ENCODE measurements around the gene MSH4.
"Not testable (repeated sequence)": the region's sequence is repeated elsewhere in the genome, so short reads cannot be mapped to it uniquely, and the experiment has no call there.

Gene MSH4

GRCh38 chr1:75796376-75797272, at the start of gene MSH4:
TSS of gene MSH4 (plus strand) at chr1:75796882. CDS start at chr1:75796986, 104 bp downstream.
- DNase-seq: no peak

- not testable (repeated sequence) for DNase-seq
Observed at GRCh38 chr1:75757210-75757609, 39.5 kb upstream of the MSH4 start.

- not testable (repeated sequence) for DNase-seq
Observed at GRCh38 chr1:75758543-75758942, 38.1 kb upstream of the MSH4 start.

DNA sequence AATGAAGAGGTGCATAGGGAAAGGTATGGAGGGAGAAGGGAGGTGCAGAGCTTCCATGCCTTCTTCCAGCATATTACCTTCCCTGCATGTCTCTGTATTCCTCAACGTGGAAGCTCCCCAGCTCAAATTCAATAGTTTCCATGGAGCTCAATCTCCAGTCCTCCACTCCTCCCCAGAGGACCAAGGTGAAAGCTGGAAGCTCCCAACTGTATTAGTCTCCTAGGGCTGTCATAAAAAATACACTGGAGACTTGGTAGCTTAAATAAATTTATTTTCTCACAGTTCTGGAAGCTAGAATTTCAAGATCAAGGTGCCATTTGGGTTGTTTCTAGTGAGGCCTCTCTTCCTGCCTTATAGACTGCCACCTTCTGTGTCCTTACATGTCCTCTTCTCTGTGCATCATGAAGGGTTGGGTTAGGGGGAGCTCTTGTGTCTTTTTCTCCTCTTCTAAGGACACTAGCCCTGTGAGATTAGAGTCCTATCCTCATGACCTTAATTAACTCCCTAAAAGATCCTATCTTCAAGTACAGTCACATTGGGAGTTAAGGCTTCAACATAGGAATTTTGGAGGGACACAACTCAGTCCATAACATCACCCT, 32.5 kb upstream of the MSH4 start:
- DNase-seq: no peak

DNA sequence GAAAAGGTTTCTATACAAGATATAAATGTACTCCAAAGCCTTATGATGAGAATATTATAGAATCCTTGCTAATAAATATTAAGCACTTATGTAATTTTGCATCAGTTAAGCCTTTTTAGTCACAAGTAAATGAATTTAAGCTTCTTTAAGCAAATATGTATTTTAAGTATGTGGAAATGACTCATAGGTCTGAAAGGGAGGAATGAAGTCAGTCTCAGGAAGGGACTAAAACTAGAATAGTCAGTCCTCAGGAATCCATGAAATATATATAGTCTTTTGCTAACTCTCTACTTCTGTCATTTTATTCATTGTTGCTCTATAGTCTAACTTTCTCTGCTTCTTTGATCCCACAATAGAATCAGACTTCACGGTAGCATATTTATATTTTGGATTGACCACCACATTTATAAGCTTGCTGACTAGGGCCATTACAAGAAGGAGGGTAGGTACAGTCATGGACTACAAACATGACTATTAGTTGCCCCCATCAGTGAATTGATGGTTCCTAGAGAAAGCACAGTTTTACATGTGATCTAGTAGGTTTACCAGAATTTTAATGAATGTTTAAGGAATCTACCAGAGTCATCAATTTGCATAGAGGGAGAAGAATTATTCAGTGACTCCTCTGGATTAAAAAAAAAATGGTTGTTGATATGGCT, 30.9 kb upstream of the MSH4 start:
- no peak for DNase-seq

DNA sequence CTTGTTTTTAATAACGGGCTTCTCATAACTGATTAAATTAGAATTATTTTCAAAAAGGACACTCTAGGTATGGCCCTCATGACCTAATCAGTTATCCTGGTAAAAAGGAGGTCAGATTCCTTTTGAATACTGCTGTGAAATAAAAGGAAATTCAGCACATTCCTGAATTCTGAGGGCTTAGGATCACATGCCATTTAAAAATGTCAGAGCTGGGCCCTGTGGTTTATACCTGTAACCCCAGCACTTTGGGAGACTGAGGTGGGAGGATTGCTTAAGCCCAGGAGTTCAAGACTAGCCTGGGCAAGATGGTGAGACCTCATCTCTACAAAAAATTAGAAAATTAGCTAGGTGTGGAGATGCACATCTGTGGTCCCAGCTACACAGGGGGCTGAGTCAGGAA, 28.7 kb upstream of the MSH4 start:
- DNase-seq: no peak

GRCh38 chr1:75770761-75771160, 25.9 kb upstream of the MSH4 start:
- DNase-seq: no peak

DNA sequence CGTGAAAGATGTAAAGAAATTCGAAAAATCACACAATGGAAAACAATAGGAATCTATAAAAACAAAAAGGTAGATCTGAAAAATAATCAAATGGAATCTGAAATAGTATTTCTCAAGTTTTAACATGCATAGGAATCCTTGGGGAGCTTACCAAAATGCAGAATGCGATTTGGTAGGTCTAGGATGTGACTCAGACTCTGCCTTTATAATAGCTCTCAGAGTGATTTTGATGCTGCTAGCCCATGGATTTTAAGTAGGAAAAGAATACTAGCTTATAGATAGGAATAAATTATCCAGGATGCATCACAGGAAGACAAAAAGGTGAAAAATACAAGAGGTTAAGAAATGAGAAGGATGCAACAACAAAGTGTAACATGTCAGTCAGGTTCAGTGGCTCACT, 24.7 kb upstream of the MSH4 start:
- DNase-seq: no peak

- DNase-seq: not testable (repeated sequence)
Observed at GRCh38 chr1:75777812-75778211, 18.9 kb upstream of the MSH4 start.

GRCh38 chr1:75778694-75779093, 18.0 kb upstream of the MSH4 start:
- DNase-seq: not testable (repeated sequence)

DNA sequence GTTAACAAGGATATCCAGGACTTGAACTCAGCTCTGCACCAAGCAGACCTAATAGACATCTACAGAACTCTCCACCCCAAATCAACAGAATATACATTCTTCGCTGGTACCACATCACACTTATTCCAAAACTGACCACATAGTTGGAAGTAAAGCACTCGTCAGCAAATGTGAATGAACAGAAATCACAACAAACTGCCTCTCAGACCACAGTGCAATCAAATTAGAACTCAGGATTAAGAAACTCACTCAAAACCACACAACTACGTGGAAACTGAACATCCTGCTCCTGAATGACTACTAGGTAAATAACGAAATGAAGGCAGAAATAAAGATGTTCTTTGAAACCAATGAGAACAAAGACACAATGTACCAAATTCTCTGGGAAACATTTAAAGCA, 16.5 kb upstream of the MSH4 start:
- DNase-seq: not testable (repeated sequence)

DNA sequence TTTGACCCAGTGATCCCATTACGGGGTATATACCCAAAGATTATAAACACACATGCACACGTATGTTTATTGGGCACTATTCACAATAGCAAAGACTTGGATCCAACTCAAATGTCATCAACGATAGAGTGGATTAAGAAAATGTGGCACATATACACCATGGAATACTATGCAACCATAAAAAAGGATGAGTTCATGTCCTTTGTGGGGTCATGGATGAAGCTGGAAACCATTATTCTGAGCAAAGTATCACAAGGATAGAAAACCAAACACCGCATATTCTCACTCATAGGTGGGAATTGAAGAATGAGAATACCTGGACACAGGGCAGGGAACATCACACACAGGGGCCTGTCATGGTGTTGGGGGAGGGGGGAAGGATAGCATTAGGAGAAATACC, 12.8 kb upstream of the MSH4 start:
- not testable (repeated sequence) for DNase-seq

GRCh38 chr1:75785320-75785982, 11.2 kb upstream of the MSH4 start:
- no peak for DNase-seq

DNA sequence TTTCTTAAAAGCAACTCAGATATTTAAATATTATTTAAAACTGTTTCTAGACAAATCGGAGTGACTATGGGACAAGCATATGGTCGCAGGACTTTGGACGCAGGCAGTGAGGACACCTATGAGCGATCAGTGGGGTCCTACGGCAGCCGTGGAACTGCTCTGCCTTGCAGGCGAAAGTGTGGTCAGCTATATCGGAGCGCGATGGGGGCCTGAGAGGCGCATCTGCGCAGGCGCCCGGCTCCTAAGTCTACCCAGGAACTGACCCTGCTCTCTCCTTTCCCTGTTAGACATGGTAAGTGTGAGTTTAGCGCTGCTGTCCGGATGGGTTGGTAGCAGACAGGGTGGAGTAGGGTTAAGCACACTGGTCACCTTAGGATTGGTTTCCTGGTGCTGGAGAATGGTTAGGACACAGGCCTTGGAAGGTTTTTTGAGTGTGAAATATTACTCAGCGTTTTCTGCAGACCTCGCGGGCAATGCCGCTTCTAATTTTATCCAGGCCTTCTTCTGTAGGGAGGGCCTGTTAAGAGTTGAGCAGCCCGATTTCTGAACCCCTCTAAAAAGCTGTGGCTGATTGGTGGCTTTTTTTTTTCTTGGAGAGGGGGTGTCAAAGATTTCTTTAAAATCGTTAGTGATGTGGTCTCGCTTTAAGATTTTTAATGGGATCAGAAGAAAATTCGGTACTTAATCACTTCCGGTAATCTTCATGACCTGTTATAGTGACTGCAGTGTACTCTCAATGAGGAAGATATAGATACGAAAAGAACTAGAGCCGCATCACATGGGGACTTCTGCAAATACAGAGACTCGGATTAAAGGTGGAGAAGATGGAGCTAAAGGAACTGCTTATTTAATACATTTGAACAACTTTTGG, 10.5 kb upstream of the MSH4 start, which contains the start of gene RABGGTB:
RABGGTB (plus strand) TSS at position 274 of the 871 bp plus-strand sequence; CDS start at position 290, 16 bp downstream.
- DNase-seq: peak; percentile 95

DNA sequence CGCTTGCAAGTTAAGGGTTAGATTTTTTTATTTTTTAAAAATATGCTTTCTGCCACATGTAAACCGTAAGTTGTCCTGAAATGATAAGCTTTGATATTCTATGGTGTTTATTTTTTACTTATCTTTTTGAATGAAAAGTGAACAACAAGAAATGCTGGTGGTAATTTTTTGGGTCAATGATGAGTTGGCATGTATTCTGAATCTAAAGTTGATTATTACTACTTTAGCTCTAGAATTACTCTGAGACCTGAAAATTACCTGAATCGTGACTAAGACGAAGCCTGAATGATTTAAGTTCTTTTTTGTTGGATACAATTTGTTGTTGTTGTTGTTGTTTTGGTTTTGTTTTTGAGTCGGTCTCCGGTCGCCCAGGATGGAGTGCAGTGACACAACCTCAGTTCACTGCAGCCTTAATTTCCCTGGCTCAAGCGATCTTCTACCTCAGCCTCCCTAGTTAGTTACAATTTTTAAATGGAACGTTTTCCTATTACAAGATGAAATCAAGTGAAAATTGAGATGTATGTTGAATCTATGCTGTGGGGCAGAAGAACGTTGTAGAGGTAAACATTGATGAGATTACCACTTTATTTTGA, 9.7 kb upstream of the MSH4 start:
- DNase-seq: no peak

DNA sequence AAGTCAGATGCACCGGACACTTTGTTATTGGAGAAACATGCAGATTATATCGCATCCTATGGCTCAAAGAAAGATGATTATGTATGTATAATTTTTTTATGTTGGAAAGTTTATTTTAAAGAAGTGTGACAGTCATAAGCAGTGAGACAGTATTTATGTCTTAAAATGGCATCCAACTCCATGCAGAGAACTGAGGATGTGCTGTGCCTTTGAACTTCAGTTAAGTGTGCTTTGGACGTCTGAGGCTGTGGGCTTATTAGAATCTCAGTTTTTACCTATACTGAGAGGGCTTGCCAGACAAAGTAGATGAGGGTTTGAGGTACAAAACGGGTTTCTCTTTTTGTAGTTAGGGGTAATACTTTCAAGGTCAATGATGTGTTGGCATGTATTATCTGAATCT, 9.2 kb upstream of the MSH4 start:
- DNase-seq: no peak

DNA sequence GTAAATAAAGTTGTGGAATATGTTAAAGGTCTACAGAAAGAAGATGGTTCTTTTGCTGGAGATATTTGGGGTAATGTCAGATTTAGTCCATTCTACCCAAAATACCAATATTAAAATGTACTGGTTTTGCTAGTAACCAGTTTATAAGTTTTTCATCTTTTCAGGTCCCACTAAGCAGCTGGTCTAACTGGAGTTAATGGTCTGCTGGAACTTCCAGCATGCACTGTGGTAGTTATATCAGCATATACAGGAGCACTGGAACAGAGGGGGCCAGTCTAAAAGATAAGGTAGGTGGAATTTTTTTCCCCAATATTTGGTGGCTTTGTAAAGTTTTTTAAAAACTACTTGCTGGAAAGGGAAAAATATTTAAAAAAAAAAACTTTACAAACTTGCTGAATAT, 6.7 kb upstream of the MSH4 start:
- DNase-seq: no peak

DNA sequence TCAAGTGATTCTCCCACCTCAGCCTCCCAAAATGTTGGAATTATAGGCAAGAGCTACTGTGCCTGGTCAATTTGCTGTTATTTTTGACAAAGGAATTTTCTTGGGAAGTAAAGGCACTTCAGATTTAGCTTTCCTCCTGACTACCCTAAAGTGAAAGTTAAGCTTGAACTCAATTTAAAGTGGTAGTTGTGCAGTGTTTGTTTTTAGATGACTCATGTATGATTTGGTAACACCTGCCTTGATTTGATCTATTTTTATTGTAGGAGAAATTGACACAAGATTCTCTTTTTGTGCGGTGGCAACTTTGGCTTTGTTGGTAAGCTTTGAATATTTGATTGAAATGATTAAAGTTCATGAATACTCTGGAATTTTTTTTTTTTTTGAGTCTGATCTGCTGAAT, 5.7 kb upstream of the MSH4 start:
- no peak for DNase-seq

- no peak for DNase-seq
Observed at GRCh38 chr1:75792091-75792490, 4.6 kb upstream of the MSH4 start.

DNA sequence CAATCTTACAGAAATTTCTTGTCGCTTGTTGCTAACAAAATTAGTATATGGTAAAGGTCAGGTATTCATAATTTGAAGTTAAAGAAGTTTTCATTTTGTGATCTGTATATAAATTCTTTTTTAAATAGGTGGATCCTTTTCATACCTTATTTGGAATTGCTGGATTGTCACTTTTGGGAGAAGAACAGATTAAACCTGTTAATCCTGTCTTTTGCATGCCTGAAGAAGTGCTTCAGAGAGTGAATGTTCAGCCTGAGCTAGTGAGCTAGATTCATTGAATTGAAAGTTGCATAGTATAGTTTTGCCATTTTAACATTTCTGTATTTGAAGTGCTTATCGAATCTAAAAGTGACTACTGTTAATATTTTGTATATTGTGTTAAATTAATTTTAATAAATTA, 2.3 kb upstream of the MSH4 start:
- no peak for DNase-seq

GRCh38 chr1:75795703-75796193, 934 bp upstream of the MSH4 start:
- DNase-seq: no peak

- DNase-seq: no peak
Observed at GRCh38 chr1:75797273-75797588, 549 bp downstream of the MSH4 start.
